GM21737 (cell line): ENCODE results near the gene PSG11.
"Not testable (repeated sequence)": the region's sequence is repeated elsewhere in the genome, so short reads cannot be mapped to it uniquely, and the experiment has no call there.

Experiments used
- ATAC-seq: cut with Tn5 transposase; IDR thresholded peaks from one replicate; pipeline ENCODE4 v1.9.1; 2021; ENCODE audit warnings: mild to moderate bottlenecking, moderate library complexity; ENCODE audit not compliant: unreplicated experiment

Gene PSG11

DNA sequence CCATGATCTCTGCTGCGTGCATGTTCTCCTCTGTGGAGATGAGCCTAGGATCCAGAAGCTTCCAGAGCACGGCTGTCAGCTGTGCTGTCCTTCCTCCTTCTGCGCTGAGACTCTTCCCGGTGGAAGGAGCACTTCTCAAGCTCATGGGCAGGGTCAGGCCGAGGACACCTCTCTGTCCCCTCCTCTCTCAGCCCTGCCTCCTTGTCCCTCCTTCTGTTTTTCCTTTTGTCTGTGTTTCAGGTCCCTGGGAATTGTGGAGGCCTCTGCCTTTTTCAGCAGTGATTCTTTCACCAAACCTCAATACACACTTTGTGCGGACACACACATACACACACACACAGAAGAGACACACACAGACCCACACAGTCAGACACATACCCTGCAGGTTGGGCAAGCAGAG lies at the start of gene PSG11:
PSG11 (minus strand) TSS at position 101 of the 400 bp plus-strand sequence; CDS start at position 4, 97 bp downstream.
- ATAC-seq = not testable (repeated sequence)

- not testable (repeated sequence) for ATAC-seq
Measured at GRCh38 chr19:43062418-43062817, 36.1 kb upstream of the PSG11 start.

GRCh38 chr19:43061326-43061725 lies 35.1 kb upstream of the PSG11 start:
- not testable (repeated sequence) for ATAC-seq

- ATAC-seq = not testable (repeated sequence)
Measured at GRCh38 chr19:43060254-43060653, 34.0 kb upstream of the PSG11 start.

DNA sequence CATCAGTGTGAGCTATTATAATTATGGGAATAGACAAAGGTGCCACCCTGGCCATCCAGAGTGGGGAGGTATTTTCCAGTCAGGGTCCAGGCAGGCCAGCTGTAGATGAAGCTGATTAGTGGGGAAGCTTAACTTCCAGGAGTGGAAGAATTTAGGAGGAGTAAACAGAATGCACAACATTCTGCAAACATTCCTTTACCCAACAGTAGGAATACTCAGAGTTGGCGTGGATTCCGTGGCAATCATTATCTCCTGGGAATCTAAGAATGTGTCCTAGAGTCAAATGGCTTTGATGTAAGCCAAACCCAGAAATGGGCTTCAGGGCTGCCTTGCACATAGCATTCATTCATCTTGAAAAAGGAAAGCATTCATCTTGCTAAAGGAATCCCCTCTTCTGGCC lies 33.2 kb upstream of the PSG11 start:
- not testable (repeated sequence) for ATAC-seq

DNA sequence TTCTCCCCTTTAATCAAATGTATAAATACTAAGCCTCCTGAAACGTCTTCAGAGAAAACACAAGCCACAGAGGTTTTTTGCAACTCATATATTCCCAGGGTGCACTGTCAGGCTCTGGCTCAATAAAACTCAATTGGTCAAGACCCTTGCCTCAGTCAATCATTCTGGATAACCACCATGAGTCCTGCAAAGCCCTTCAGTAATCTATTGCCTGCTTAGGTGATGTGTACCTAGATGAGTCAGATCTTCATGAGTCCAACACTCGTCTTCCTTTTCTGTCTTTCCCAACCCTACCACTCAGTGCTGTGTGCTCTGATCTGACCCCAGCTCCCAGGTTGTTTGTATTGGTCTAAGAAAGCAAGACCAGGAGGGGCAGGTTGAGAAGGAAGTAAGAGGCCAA lies 32.2 kb upstream of the PSG11 start:
- not testable (repeated sequence) for ATAC-seq

DNA sequence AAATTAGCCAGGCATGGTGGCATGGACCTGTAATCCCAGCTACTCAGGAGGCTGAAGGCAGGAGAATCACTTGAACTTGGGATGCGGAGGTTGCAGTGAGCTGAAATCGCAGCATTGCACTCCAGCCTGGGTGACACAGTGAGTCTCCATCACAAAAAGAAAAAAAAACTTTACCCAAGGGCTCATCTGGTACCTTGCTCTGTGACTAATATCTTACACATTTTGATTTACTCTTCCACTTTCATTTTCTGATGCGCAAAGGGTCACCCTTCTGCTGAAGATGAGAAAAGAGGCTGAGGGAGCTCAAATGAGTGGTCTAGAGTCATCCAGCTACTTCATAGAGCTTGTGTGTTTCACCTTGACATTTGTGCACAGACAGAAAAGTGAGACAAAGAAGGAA lies 21.7 kb upstream of the PSG11 start:
- ATAC-seq = not testable (repeated sequence)

- ATAC-seq = not testable (repeated sequence)
Measured at GRCh38 chr19:43046578-43046977, 20.3 kb upstream of the PSG11 start.

DNA sequence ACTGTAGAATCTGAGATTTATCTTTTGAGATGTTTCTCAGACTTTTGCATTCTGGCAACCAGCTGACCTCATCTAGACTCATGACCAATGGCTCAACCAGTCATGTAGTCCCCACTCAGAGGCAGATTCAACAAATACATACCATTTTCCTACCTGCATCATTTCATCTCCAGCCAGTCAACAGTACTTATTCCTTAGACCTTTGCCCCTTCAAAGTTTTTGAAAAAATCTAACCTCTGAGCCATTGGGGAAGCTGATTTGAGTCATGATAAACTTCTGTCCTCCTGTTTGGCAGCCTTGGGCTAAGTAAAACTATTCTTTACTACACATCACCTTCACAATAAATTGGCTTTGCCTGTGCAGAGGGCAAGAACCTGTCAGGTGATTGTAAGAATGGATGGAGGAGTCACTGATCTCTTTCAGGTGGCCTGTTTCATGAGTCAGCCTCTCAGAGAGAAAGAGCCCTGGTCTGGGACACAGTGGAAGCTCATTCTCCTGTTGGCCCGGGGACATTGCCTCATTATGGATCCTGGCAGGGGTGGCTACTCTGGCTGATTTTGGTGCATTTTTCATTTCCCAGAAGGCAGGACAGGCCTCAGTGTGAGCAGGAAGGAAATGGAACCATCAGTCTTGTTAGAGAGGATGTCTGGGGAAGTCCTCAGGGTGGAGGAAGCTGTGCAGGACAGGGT lies 17.4 kb upstream of the PSG11 start:
- ATAC-seq = not testable (repeated sequence)

DNA sequence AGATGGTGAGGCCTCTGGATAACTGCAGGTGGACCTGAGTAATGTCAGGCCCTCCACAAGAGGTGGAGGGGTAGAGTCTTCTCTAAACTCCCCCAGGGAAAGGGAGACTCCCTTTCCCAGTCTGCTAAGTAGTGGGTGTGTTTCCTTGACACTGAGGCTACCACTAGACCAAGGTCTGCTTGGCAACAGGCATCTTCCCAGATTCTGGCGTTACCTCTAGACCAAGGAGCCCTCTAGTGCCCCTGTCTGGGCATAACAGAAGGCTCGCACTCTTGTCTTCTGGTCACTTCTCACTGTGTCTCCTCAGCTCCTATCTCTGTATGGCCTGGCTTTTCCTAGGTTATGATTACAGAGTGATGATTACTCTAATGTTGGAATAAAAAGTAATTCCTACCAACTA lies 5.4 kb upstream of the PSG11 start:
- not testable (repeated sequence) for ATAC-seq

GRCh38 chr19:43028866-43029265 lies 2.6 kb upstream of the PSG11 start:
- no peak for ATAC-seq

DNA sequence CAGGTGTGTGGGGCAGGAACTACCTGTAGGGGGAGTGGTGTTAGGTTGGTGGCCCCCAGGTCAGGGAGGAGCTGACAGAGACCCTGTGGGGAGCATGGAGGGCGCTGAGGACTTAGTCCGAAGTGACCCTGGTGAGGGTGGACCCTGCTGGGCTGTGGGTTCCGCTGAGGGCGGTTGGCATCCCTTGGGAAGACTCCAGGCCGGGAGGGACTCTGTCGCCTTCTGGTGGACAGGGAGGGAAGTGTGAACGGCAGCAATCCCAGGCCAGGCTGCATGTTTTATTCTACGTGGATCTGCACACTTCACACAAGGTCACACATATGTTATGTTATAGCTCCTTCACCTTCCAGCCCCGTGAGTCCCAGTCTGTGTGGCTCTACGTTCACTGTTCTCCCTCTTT lies 1.7 kb upstream of the PSG11 start:
- ATAC-seq = not testable (repeated sequence)

DNA sequence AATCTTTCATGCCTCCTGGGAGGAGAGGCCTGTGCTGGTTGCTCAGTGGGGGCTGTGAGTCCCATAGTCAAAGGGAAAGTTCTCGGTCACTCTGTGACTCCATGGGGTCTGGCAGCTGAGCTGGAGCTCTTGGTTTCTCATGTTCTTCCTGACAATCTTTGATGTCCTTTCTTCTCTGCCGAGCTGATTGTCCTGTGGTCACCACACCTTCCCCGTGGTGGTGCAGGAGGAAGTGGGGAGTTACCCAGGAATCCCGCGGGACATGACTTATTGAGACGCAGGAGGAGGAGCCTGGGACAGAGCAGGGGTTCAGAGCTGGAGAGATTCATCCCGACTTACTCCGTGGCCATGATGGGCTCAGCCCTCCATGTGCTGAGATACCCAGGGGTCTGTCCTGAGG lies 792 bp upstream of the PSG11 start:
- not testable (repeated sequence) for ATAC-seq

DNA sequence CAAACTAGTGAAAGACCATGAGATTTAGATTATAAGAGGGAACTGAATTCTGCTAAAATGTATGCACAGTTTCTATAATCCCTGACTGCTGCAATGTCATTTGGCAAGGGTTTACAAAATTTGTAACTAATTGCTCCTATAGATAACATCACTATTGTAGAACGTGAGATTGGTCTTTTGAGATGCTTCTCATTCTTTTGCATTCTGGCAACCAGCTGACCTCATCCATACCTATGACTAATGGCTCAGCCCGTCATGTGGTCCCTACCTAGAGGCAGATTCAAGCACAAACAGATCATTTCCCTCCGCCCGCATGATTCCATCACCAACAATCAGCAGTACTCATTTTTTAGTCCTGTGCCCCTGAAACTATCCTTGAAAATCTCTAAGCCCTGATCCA lies 4.2 kb downstream of the PSG11 start:
- ATAC-seq = not testable (repeated sequence)

- not testable (repeated sequence) for ATAC-seq
Measured at GRCh38 chr19:43021629-43022028, 4.6 kb downstream of the PSG11 start.

GRCh38 chr19:43019588-43019987 lies 6.7 kb downstream of the PSG11 start:
- ATAC-seq = not testable (repeated sequence)

DNA sequence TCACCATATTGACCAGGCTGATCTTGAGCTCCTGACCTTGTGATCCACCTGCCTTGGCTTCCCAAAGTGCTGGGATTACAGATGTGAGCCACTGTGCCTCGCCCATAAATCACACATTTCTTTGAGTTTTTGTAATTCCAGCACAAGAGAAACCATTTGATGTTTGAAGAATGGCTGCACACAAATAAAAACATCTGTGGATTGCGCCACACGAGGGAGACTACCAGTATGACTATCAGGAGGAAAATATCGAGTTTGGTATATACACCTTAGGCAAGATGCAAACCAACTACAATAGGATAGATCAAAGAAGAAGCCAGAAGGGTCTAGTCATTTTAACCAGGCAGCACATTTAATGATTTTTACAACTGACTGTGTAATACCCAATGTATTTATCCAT lies 20.4 kb downstream of the PSG11 start:
- ATAC-seq = not testable (repeated sequence)

GRCh38 chr19:43004846-43005245 lies 21.4 kb downstream of the PSG11 start:
- not testable (repeated sequence) for ATAC-seq

- ATAC-seq = not testable (repeated sequence)
Measured at GRCh38 chr19:43003634-43004033, 22.6 kb downstream of the PSG11 start.

GRCh38 chr19:43002948-43003347 lies 23.3 kb downstream of the PSG11 start:
- not testable (repeated sequence) for ATAC-seq

GRCh38 chr19:42996161-42996560 lies 30.1 kb downstream of the PSG11 start:
- not testable (repeated sequence) for ATAC-seq

DNA sequence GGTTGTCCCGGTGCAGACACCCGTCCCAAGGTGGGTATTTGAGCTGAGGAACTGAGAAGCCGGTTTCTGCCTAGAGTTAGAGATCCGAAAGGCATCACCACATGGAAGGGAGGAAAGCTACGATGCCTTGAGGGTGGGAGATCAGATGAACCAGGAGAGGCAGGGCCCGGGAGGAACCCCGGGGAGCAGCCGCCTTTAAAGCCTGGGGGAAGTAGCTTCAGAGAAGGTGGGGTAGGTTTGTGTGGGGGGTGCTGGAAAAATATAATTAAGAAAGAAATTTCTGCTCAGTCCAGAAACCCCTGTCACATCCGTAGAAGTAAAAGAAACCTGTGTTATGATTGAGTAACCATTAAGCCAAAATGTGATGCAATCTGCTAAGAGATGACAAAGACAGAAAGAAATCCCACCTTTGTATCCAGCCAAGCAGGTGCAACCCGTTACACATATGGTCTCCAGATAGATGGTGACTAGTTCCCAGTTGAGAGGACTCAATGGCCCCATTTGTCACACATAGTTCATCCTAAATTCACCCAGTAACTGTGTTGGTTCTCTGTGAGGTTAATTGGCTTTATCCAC lies 34.2 kb downstream of the PSG11 start:
- ATAC-seq = not testable (repeated sequence)
